Activated CD8-positive, alpha-beta T cell treated with anti-CD3 and anti-CD28 coated beads for 36 hours (primary cell): Measurements from ENCODE around the gene WDR90. TPM values are rescaled to one million over a fixed set of nuclear protein-coding genes. Genes with fewer than 3 reads are reported as not detected.

Source experiments
- ATAC-seq: fragments of 200-7000 bp; cut with Tn5 transposase; one replicate; pipeline ENCODE4 v1.10.0; 2021; ENCODE audit warnings: mild to moderate bottlenecking, moderate library complexity
- CTCF ChIA-PET: fragments of 350-600 bp; sonication (Branson Sonifier 250); formaldehyde crosslinking; loops from one replicate; lab custom pipeline; 2021; ENCODE audit warnings: antibody characterized with exemption; lab: Charles Lee
- POLR2A ChIA-PET: fragments of 350-600 bp; sonication (Branson Sonifier 250); formaldehyde crosslinking; loops from one replicate; lab custom pipeline; 2021; ENCODE audit warnings: antibody characterized with exemption; lab: Charles Lee
- DNase-seq: peaks from one replicate; pipeline ENCODE4 v3.0.0-alpha.2; 2020
- H3K27ac Mint-ChIP-seq: one replicate; pipeline ENCODE4 v1.8.0; 2021; ENCODE audit warnings: mild to moderate bottlenecking, mixed read lengths
- H3K27me3 Mint-ChIP-seq: one replicate; pipeline ENCODE4 v1.8.0; 2021; ENCODE audit warnings: mixed read lengths
- H3K36me3 Mint-ChIP-seq: one replicate; pipeline ENCODE4 v1.8.0; 2021; ENCODE audit warnings: low read depth, mixed read lengths
- H3K4me1 Mint-ChIP-seq: one replicate; pipeline ENCODE4 v1.8.0; 2021; ENCODE audit warnings: low read depth, mixed read lengths
- H3K4me3 Mint-ChIP-seq: one replicate; pipeline ENCODE4 v1.8.0; 2021; ENCODE audit warnings: mild to moderate bottlenecking, moderate library complexity, mixed read lengths
- H3K9me3 Mint-ChIP-seq: one replicate; pipeline ENCODE4 v1.8.0; 2021; ENCODE audit warnings: mixed read lengths
- CTCF ChIP-seq: fragments of 200-600 bp; IDR thresholded peaks from one replicate; pipeline ENCODE4 v1.8.0; 2022; ENCODE audit warnings: antibody characterized with exemption, mild to moderate bottlenecking
- intact Hi-C: fragments of 100-400 bp; cut with micrococcal nuclease; formaldehyde crosslinking; loops from one replicate; pipeline ENCODE4 v1.10.0; 2022
- total RNA-seq, 2 experiments: library from RNA; stranded (reverse); gene quantifications; one replicate each; pipeline ENCODE4 v1.2.3, GENCODE V29; 2021

WDR90 gene
- total RNA-seq, 2 experiments from 2014 or later = 89.6 to 90.7 TPM

- TF ChIP-seq CTCF = no peak
- intact Hi-C loops = no loop called here
- Mint-ChIP-seq H3K36me3 (peaks cover under 1% of the 10 kb centered on the region), H3K4me1 (peaks cover 9% of the 10 kb centered on the region), H3K4me3 (peak overlapping the region; percentile 21), H3K27me3 (no peaks in the 10 kb centered on the region), H3K27ac (no peak overlapping the region), H3K9me3 (no peaks in the 10 kb centered on the region)
- ChIA-PET CTCF (no interaction called here), POLR2A (interaction anchor here (1.1 to 4.8 kb wide), 4 partner anchors 10 to 33 kb away, joined by 4 to 28 read pairs (median 8); partner anchors contain the start of gene RHOT2)
- DNase-seq = no peak
- no peak for ATAC-seq
These were observed 2.7 kb downstream of the WDR90 start for GRCh38 chr16:651844-652243.

GRCh38 chr16:652454-653305, 3.5 kb downstream of the WDR90 start:
- no peaks in the 10 kb centered on the region for H3K27me3 Mint-ChIP-seq
- CTCF ChIA-PET = interaction anchor here (0.9 kb wide), 1 partner anchor 15 kb away, joined by 3 read pairs; the partner anchor contains the start of gene RHOT2
- H3K36me3 Mint-ChIP-seq = no peaks in the 10 kb centered on the region
- peaks cover 8% of the 10 kb centered on the region for H3K4me1 Mint-ChIP-seq
- intact Hi-C loops = no loop called here
- ATAC-seq (no peak), DNase-seq (no peak)
- H3K9me3 Mint-ChIP-seq = no peaks in the 10 kb centered on the region
- H3K4me3 Mint-ChIP-seq = no peak overlapping the region
- no peak for TF ChIP-seq CTCF
- no peak overlapping the region for H3K27ac Mint-ChIP-seq
- POLR2A ChIA-PET = interaction anchor here (3.5 kb wide), 1 partner anchor 16 kb away, joined by 11 read pairs; the partner anchor contains the start of gene RHOT2

- no peaks in the 10 kb centered on the region for H3K9me3 Mint-ChIP-seq
- ChIA-PET POLR2A (no interaction called here), CTCF (interaction anchor here (0.6 kb wide), 1 partner anchor 693 kb away, joined by 3 read pairs; no protein-coding TSS in a partner anchor)
- no peak overlapping the region for H3K27ac Mint-ChIP-seq
- H3K4me3 Mint-ChIP-seq = no peak overlapping the region
- no peak for TF ChIP-seq CTCF
- H3K27me3 Mint-ChIP-seq = no peaks in the 10 kb centered on the region
- no peaks in the 10 kb centered on the region for H3K36me3 Mint-ChIP-seq
- DNase-seq (no peak), ATAC-seq (no peak)
- peaks cover 4% of the 10 kb centered on the region for H3K4me1 Mint-ChIP-seq
- intact Hi-C loops = no loop called here
These were observed 4.9 kb downstream of the WDR90 start for GRCh38 chr16:654034-654433.

- intact Hi-C loops = no loop called here
- no peak for ATAC-seq
- ChIA-PET POLR2A (interaction anchor here (0.6 kb wide), 1 partner anchor 9 kb away, joined by 3 read pairs; no protein-coding TSS in a partner anchor), CTCF (no interaction called here)
- no peak for TF ChIP-seq CTCF
- H3K27ac Mint-ChIP-seq = no peak overlapping the region
- no peaks in the 10 kb centered on the region for H3K9me3 Mint-ChIP-seq
- H3K4me3 Mint-ChIP-seq = no peak overlapping the region
- H3K4me1 Mint-ChIP-seq = peaks cover 7% of the 10 kb centered on the region
- DNase-seq = no peak
- peaks cover 4% of the 10 kb centered on the region for H3K36me3 Mint-ChIP-seq
- H3K27me3 Mint-ChIP-seq = no peaks in the 10 kb centered on the region
These were observed 8.3 kb downstream of the WDR90 start for GRCh38 chr16:657487-657886.
